Spleen (tissue), 11 donors: ENCODE data around the gene SECTM1. TPM values are rescaled to one million over a fixed set of nuclear protein-coding genes. Genes with fewer than 3 reads are reported as not detected.
A peak's percentile ranks its signal among the peaks of the same experiment; 100 is the strongest.

ENCODE experiments used
- DNase-seq: peaks from one replicate; pipeline ENCODE4 v3.0.0-alpha.2; 2020
- H3K27ac ChIP-seq, 8 donors: fragments of 200-600 bp; sonication (generic) in 7 of 8; 1 replicate in 4 of 8; 2 replicates in 4 of 8; pipeline versions ENCODE4 v1.5.0 to v1.8.0; 2016 to 2021; ENCODE audit warnings: inconsistent platforms in 4 of 8, mild to moderate bottlenecking in 4 of 8, moderate library complexity in 1 of 8
- H3K27me3 ChIP-seq, 7 donors: fragments of 200-600 bp; sonication (generic) in 6 of 7; replicated peaks in 1 of 7; 1 replicate in 4 of 7; 2 replicates in 3 of 7; pipeline versions ENCODE4 v1.5.0 to v1.8.0; 2016 to 2021; ENCODE audit warnings: inconsistent platforms in 3 of 7, mild to moderate bottlenecking in 1 of 7
- H3K36me3 ChIP-seq, 6 donors: fragments of 200-600 bp; sonication (generic) in 5 of 6; 1 replicate in 4 of 6; 2 replicates in 2 of 6; pipeline versions ENCODE4 v1.5.0 to v1.8.0; 2016 to 2021; ENCODE audit warnings: inconsistent platforms in 2 of 6
- H3K4me1 ChIP-seq, 6 donors: fragments of 200-600 bp; sonication (generic) in 5 of 6; 1 replicate in 3 of 6; 2 replicates in 3 of 6; pipeline versions ENCODE4 v1.5.0 to v1.8.0; 2016 to 2021; ENCODE audit warnings: inconsistent platforms in 3 of 6
- H3K4me3 ChIP-seq, 8 donors: fragments of 200-600 bp; sonication (generic) in 7 of 8; 1 replicate in 4 of 8; 2 replicates in 4 of 8; pipeline versions ENCODE4 v1.5.0 to v1.8.0; 2016 to 2021; ENCODE audit warnings: inconsistent platforms in 4 of 8, mild to moderate bottlenecking in 4 of 8, moderate library complexity in 2 of 8
- H3K9me3 ChIP-seq, 8 donors: fragments of 200-600 bp; sonication (generic) in 7 of 8; 1 replicate in 4 of 8; 2 replicates in 4 of 8; pipeline versions ENCODE4 v1.5.0 to v1.8.0; 2016 to 2021; ENCODE audit warnings: inconsistent platforms in 4 of 8
- POLR2A ChIP-seq, 3 donors: fragments of 450-650 bp; IDR thresholded peaks; one replicate each; pipeline ENCODE4 v1.5.1; 2017; ENCODE audit warnings: antibody characterized with exemption in 3 of 3, mild to moderate bottlenecking in 1 of 3
- POLR2AphosphoS5 ChIP-seq, 3 donors: sonication (generic); formaldehyde crosslinking; IDR thresholded peaks; one replicate each; pipeline ENCODE4 v1.5.1; 2017; ENCODE audit warnings: antibody characterized with exemption in 3 of 3
- WGBS, 5 donors: extraction: QIAGEN DNeasy Blood & Tissue Kit in 3 of 5; methylation state at CpG; one replicate each; pipeline versions ENCODE4 v1.1.5 to v1.1.7; 2013 to 2018; 5-methylcytosine and 5-hydroxymethylcytosine counted together
- intact Hi-C: fragments of 100-400 bp; cut with DNase I; formaldehyde crosslinking; loops from one replicate; pipeline ENCODE4 v1.15.0; 2023; ENCODE audit warnings: low total_unique reads
- polyA plus RNA-seq, 3 donors: library from polyadenylated mRNA; stranded (reverse); fragments of 200-250 nt; gene quantifications; one replicate each; pipeline ENCODE4 v1.2.1, GENCODE V29; 2013
- total RNA-seq, 7 donors: library from RNA; depleted of rRNA in 3 of 7; stranded (reverse); fragments of >200 nt in 3 of 7; fragmentation: NEBNext Ultra II Directional in 4 of 7; extraction: Animal tissue kit (Norgen Biotek cat#: 25700) in 4 of 7; gene quantifications; one replicate each; pipeline versions ENCODE4 v1.1.0 to v1.2.1, GENCODE V29; 2016 to 2021
- TF ChIP-seq, protein P1 (sequence below), 11 experiments: fragments of 200-600 bp in 7 of 11; fragments of 450-650 bp in 4 of 11; sonication (generic) in 4 of 11; IDR thresholded peaks in 8 of 11; conservative IDR thresholded peaks in 3 of 11; 1 replicate in 7 of 11; 2 replicates in 4 of 11; pipeline versions ENCODE4 v1.4.0 to v1.8.0; 2016 to 2021; ENCODE audit warnings: antibody characterized with exemption in 11 of 11, inconsistent platforms in 4 of 11, mild to moderate bottlenecking in 1 of 11
- donor health status: healthy with polysubstance abuse.
- donor health status: DM: no; HTN: no; CAD: no; lungs with moderate emphysema.
- donor health status: DM: no; HTN: no; CAD: no.
- donor health status: Bipolar disorder and iron deficiency.
- donor health status: healthy.
- donor health status: DM: no; HTN: no; CAD: no.
- donor health status: DM: yes; HTN: yes; CAD: no.

The SECTM1 gene
- total and polyA plus RNA-seq, 10 donors = 6.0 to 141 (median 60.4) TPM

DNA sequence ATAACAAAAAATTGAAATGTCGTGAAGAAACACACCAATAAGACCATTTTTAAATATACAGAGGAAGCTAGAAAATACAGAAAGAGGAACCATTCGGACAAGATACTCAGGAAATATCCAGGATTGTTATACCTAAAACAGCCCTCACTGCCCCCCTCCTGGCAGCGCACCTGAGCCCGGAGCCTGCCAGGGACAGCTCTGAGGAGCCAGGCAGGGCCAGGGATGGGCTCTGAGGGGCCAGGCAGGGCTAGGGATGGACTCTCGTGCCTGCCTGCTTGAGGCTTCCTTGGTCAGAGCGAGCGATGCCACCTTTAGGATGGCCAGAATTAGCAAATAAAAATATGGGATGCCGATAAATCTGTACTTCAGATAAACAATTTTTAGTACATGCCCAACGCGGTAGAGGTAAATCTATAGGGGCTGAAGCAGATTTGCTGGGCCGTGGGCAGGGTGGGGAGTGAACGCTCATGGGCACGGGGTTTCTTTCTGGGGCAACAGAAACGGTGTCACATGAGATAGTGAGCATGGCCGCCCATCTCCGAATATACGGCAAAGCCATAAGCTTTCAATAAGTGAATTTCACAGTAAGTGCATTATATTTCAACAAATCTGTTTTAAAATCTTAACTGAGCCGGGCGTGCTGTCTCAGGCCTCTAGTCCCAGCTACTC is 41.9 kb downstream of the SECTM1 start:
- no peak for DNase-seq
- no peaks in the 10 kb centered on the region for H3K9me3 ChIP-seq
- WGBS, 5 donors = 80 to 83% (median 81%) methylated on average over 19 of the region's 19 CpGs
- TF ChIP-seq, protein P1, sequence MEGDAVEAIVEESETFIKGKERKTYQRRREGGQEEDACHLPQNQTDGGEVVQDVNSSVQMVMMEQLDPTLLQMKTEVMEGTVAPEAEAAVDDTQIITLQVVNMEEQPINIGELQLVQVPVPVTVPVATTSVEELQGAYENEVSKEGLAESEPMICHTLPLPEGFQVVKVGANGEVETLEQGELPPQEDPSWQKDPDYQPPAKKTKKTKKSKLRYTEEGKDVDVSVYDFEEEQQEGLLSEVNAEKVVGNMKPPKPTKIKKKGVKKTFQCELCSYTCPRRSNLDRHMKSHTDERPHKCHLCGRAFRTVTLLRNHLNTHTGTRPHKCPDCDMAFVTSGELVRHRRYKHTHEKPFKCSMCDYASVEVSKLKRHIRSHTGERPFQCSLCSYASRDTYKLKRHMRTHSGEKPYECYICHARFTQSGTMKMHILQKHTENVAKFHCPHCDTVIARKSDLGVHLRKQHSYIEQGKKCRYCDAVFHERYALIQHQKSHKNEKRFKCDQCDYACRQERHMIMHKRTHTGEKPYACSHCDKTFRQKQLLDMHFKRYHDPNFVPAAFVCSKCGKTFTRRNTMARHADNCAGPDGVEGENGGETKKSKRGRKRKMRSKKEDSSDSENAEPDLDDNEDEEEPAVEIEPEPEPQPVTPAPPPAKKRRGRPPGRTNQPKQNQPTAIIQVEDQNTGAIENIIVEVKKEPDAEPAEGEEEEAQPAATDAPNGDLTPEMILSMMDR (IDR thresholded peaks at IDR 0.05 in 8 of 11, conservative IDR thresholded peaks at IDR 0.05 in 3 of 11) = no peak
- TF ChIP-seq POLR2AphosphoS5 (IDR thresholded peaks at IDR 0.05) (no peak), POLR2A (IDR thresholded peaks at IDR 0.05) (no peak)
- H3K36me3 ChIP-seq = no peaks in the 10 kb centered on the region
- intact Hi-C loops = no loop called here
- H3K27me3 ChIP-seq = no peaks in the 10 kb centered on the region
- peaks cover 0 to 58% (median 34%) of the 10 kb centered on the region in 6 donors for H3K4me1 ChIP-seq
- H3K27ac ChIP-seq = peak overlapping the region; percentile 92 to 100 (median 96)
- H3K4me3 ChIP-seq = peak overlapping the region; percentile 62 to 81 (median 70)

DNA sequence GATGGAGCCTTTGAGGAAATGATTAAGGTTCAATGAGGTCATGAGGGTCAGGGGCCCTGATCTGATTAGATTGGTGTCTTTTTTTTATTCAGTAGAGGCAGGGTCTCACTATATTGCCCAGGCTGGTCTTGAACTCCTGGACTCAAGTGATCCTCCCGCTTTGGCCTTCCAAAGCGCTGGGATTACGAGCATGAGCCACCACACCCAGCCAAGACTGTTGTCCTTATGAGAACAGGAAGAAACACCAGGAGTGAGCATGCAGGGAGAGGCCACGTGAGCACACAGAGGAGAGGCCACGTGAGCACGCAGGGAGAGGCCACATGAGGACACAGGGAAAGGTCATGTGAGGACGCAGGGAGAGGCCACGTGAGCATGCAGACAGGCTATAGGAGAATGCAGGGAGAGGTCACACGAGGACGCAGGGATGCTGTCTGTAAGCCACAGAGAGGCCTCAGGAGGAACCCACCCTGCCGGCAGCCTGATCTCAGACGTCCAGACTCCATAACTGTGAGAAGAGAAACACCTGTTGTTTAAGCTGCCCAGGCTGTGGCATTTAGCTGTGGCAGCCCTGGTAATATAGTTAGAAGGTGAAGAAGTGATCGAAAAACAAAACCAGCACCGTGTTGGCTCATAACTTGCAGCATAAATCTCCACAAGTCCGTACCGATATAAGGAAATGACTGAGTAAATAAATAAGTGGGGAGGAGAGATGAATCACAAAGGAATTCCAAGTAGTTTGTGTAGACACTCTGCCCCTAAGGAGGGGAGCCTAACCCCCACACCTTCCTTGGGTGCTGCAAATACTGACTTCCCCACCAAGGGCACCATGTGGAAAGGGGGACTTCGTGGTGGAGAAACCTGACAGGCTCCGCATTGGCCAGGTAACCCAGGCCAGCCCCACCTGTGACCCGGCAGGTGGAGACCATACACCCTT is 45.4 kb downstream of the SECTM1 start:
- no peak for TF ChIP-seq POLR2A (IDR thresholded peaks at IDR 0.05)
- TF ChIP-seq, protein P1 (IDR thresholded peaks at IDR 0.05 in 8 of 11, conservative IDR thresholded peaks at IDR 0.05 in 3 of 11) = no peak
- TF ChIP-seq POLR2AphosphoS5 (IDR thresholded peaks at IDR 0.05) = peak; percentile 31 to 71 (median 44)
- H3K27me3 ChIP-seq = no peaks in the 10 kb centered on the region
- H3K9me3 ChIP-seq = no peaks in the 10 kb centered on the region
- 64 to 83% (median 69%) methylated on average over 19 of the region's 19 CpGs for WGBS, 5 donors
- H3K36me3 ChIP-seq = no peaks in the 10 kb centered on the region
- no peak overlapping the region for H3K4me3 ChIP-seq
- H3K27ac ChIP-seq = peak overlapping the region in 4 of 8 donors; percentile 29 to 55 (median 38)
- intact Hi-C loops = no loop called here
- H3K4me1 ChIP-seq = peaks cover 0 to 38% (median 17%) of the 10 kb centered on the region in 6 donors
- DNase-seq = no peak

DNA sequence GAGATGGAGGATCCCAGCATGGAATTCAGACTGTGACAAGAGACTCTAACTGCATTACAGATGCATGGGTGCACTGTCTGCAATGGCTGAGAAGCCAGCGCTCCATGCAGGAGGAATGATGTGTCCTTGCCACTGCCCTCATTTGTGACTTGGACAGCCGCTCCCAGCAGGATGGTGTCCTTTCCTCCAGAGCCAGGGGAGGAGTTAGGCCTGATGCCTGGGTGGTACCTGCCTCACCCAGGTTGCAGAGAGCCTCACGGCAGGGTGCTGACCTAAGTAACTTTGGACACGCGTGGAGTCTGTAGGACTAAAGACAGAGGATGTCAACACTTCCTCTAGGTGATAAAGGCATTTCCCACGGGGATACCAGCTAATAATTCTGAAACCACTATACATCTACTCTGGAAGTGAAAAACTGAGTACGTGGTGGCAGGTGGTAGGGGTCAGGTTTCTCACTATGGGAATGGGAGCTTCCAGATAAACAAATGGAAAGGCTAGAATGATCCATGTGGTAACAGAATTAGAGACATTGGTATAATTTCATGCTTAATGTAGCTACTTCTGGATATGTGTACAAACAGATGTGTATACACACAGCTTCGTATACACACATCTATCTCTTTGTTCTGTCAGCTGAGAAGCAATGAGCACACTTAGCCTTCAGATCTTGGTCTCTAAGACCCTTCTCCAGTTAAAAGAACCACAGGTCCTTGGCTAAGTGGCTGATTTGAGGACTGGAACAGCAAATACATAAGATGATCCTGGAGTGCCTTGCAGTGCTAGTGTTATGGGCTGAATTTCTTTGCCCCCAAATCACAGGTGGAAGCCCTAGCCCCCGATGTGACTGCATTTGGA is 46.3 kb downstream of the SECTM1 start:
- WGBS, 5 donors = 62 to 78% (median 71%) methylated on average over 8 to 9 of the region's 9 CpGs
- Histone ChIP-seq H3K27ac (peak overlapping the region in 4 of 8 donors; percentile 29 to 55 (median 38)), H3K4me3 (no peak overlapping the region), H3K36me3 (no peaks in the 10 kb centered on the region), H3K9me3 (no peaks in the 10 kb centered on the region), H3K4me1 (peaks cover 0 to 46% (median 21%) of the 10 kb centered on the region in 6 donors), H3K27me3 (no peaks in the 10 kb centered on the region)
- TF ChIP-seq POLR2AphosphoS5 (IDR thresholded peaks at IDR 0.05) = no peak
- TF ChIP-seq, protein P1 (IDR thresholded peaks at IDR 0.05 in 8 of 11, conservative IDR thresholded peaks at IDR 0.05 in 3 of 11) = no peak
- no peak for TF ChIP-seq POLR2A (IDR thresholded peaks at IDR 0.05)
- DNase-seq = no peak
- intact Hi-C loops = no loop called here
